K562 treated with DMSO at 1 percent for 48 hours (cell line): ENCODE results near the gene ATP6V0E1. TPM values are rescaled to one million over a fixed set of nuclear protein-coding genes. Genes with fewer than 3 reads are reported as not detected.

Experiments
- total RNA-seq: library from RNA; unstranded; fragments of 300-600 nt; gene quantifications from 2 replicates; pipeline ENCODE4 v1.2.3, GENCODE V29; 2022; ENCODE audit warnings: low replicate concordance; ENCODE audit errors: extremely low read depth

Gene ATP6V0E1
- total RNA-seq = not detected in 2 replicates

GRCh38 chr5:172983542-172984243, at the start of gene ATP6V0E1:
Gene ATP6V0E1, plus strand, starts transcription at chr5:172983771. Its CDS starts 90 bp downstream, at chr5:172983861.

DNA sequence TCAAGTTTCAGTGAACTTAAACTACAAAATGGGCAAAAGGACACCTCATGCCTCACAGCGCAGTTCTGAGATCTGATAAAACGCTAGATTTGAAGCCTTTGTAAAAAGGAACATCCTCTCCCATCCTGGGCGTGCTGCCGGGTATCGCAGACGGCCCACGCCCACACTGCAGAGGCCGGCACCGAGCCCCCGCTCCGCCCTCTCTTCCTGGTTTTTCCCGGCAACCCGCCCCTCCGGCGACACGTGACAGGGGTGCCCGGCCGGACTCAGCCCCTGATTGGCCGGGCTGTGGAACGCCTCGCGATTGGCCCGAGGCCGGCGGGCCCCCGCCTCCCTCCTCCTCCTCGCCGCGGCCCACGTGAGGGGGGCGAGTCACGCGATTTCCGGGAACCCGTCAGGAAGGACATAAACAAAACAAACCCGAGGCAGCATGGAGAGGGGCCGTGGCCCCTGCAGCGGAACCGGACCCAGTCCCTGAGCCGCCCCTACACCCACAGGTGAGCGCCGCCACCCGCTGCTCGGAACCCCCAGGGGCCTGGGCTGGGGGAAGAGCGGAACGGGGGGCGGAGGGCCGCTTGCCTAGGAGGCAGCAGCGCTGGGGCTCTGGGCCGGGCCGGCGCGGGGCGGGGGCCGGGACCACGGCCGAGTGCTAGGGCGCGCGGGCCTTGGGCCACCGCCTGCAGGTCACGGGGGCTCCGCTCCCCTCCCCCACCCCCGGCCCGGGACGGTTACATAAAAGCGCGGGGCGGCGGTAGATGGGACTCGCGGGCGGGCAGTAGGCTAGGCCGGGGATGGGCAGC, 72.6 kb downstream of the ATP6V0E1 start, which contains the start of gene CREBRF:
Gene CREBRF (plus strand): TSS at position 370 of the 800 bp plus-strand sequence. CDS start 24,424 bp downstream, outside the sequence.

Other genes with a start within 250 kb of the ATP6V0E1 start
- gene DUSP1, start 212.6 kb upstream of the ATP6V0E1 start, total RNA-seq = not detected in 2 replicates
- not detected in 2 replicates for gene ERGIC1, start 149.5 kb upstream of the ATP6V0E1 start, total RNA-seq
- not detected in 2 replicates for gene RPL26L1, start 24.3 kb upstream of the ATP6V0E1 start, total RNA-seq
- gene CREBRF, start 72.6 kb downstream of the ATP6V0E1 start, total RNA-seq = not detected in 2 replicates
- gene BNIP1, start 160.8 kb downstream of the ATP6V0E1 start, total RNA-seq = not detected in 2 replicates